Stimulated activated CD8-positive, alpha-beta memory T cell treated with anti-CD3 and anti-CD28 coated beads, Interleukin-7, amount 100 ng/mL, for 48 hours (primary cell): ENCODE data around the gene SOX11.

ENCODE experiments used
- DNase-seq, 2 donors: peaks; one replicate each; pipeline ENCODE4 v3.0.0-alpha.2; 2020; ENCODE audit warnings: low read depth in 1 of 2; ENCODE audit errors: extremely low read depth in 1 of 2

Gene SOX11

DNA sequence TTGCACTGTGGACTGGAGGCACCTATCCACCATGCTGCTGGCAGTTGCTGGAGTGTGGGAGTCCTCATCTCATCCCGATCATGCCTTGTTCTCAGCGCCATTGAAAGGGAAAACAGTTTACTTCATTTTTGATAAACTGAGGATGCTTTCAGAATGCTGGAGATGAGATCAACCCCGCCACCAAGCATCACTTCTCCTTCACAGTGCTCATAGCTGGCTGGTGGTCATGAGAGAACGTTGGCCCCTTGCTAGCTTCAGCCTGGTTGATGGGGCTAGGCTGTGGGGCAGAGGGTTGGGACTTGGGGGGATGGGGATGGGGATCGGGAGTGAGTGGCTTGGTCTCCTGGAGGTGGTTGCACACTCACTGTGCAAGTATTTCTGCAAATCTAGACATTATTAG lies 30.1 kb downstream of the SOX11 start:
- DNase-seq, result no peak

- DNase-seq, result no peak
Measured at GRCh38 chr2:5723791-5724735, 31.9 kb downstream of the SOX11 start.

- no peak for DNase-seq
Measured at GRCh38 chr2:5725072-5725471, 32.9 kb downstream of the SOX11 start.

DNA sequence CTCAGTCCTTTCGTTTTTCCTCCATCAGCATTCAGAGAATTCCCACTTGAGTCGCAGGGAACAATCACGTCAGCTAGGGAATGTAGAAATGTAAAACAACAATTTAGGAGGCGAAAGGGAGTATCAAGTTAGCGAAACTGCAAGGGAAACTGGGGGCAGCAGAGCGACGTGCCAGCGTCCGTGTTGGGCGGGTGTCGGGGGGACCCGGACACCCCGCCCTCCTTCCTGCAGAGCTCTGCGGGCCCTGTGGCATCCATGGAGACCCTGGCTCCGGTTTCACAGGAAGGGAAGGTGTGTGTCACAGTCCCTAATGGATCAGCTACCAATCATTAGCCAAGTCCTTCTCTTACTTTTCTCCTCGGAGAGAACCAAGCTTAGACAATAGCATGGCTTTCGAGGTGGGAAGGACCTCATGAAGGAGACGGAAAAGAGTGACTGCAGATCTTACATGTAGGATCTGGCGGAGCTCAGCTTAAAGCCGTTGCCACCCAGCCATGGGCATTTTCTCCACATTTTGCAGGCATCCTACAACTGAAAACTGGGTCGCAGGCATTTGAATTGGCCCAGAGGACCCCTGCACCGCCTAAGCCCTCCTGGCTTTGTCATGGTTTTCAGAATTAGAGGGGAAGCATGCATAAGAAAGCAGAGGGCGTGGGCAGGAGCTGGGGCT lies 33.7 kb downstream of the SOX11 start:
- DNase-seq, result no peak

- no peak for DNase-seq
Measured at GRCh38 chr2:5727235-5727634, 35.1 kb downstream of the SOX11 start.

DNA sequence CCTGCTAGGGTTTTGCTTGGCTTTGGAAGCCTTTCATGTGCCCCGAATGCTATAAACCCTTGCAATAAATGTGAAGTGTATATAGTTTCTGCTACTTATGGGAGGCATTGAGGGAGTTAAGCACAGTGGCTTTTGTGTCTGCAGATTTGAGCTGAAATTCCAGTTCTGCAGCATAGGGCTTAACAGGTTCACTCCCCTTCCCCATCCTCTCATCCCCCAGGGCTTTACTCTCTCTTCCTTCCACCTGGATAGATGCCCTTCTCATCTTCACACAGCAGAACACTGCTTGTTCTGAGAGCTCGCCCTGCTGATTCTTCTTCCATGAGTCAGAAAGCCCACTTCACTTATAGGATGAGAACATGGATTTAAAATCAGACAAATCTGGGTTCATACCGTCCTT lies 37.2 kb downstream of the SOX11 start:
- DNase-seq, result no peak

GRCh38 chr2:5730386-5730785 lies 38.2 kb downstream of the SOX11 start:
- DNase-seq, result no peak

DNA sequence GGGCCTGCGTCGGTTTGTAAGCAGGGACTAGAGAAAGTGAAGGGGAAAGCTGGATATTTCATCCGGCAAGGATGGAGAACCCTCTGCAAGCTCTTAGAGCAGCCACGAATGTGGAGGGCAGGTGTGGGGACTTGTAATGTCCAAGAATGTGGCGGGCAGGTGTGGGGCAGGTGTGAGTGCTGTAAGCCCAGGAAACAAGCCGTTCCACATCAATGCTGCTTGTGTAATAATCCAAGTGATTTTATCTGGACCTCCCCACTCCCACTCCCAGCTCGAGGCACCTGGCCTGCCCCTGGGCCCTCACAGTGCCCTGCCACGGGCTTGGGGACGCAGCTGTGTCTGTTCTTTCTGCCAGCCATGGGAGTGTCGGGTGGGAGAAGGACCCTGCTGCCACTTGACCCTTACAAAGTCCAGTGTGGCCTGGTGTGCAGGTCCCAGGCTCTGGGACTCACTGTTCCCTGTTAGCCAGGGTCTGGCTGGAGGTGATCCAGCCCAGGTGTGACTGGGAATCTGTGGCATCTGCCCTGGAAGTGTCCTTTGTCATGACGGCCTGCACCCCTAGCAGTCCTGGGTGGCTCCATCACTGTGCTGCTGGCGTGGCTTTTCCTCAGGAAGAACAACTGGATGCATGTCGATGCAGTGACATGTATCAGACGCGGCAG lies 42.8 kb downstream of the SOX11 start:
- DNase-seq, result no peak

- no peak for DNase-seq
Measured at GRCh38 chr2:5735521-5735861, 43.3 kb downstream of the SOX11 start.

DNA sequence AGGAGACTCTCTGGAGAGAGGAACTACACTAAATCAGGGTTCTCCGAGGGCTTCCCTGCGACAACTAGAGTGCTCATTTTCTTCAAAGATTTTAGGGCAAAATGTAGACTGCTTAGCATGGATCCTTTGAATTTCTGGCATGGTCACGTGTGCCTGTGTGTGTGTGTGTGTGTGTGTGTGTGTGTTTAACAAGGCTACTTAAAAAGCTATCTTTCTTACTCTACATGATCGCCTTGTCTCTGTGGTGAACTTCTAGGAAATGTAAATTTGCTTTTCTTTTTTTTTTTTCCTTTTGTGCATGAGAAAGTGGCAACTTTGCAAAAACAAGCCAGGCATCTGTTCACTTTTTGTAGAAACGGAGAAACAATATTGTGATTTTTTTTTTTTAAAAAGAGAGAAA lies 43.9 kb downstream of the SOX11 start:
- DNase-seq, result no peak

DNA sequence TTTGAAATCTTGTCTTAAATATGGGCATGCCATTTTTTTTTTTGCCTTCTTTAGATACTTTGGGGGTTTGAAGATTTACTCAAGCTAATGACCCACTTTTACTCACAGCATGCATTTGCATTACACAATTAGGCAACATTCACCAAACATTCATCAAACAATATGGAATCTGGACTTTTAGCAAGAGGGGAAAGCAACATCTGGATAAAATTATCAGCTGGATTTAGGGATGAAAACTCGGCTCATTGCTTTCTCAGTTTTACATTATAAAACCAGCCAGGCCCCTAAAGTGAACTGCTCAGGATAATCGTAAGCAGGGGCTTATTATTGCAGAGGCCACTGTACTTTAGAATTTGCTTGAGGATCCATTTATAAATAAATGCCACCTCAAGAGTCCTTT lies 44.7 kb downstream of the SOX11 start:
- no peak for DNase-seq

- no peak for DNase-seq
Measured at GRCh38 chr2:5740053-5740452, 47.9 kb downstream of the SOX11 start.

- DNase-seq, result no peak
Measured at GRCh38 chr2:5740817-5741216, 48.6 kb downstream of the SOX11 start.

DNA sequence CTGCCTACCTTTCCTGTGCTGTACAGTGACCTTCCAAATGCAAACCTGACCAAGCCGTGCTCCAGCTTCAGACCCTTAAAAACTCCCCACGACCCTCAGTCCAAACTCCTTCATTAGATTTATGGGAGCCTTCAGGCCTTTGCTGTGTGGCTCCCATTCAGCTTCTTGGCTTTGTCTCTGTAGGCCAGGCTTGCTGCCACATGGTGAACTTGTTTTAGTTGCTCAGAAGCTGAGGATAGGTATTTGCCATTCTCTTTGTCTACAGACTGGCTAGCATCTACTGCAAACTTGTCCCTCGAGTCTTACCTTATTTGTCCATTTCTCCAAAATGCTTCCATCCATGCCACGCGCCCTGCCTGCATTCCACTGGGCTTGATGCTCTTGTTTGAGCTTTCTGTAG lies 49.1 kb downstream of the SOX11 start:
- no peak for DNase-seq

DNA sequence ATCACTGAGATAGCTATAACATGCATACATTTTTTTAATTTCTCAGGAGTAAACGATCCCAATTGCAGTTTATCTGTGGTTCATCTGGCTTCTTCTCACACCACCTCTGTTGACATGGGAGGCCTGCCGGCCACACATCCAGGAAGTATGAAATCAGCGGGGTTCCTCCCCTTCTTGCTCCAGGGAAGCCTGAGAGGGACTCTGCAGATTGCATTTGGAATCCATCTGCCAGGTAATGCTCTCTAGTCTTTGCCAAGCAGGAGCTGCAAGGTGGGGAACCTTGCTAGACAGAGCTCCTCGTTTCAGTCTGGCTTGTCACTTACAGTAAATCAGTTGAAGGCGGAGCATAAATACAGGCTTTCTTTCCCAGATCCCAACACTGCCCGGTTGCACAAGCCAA lies 49.9 kb downstream of the SOX11 start:
- DNase-seq, result no peak

GRCh38 chr2:5748391-5748790 lies 56.2 kb downstream of the SOX11 start:
- no peak for DNase-seq

DNA sequence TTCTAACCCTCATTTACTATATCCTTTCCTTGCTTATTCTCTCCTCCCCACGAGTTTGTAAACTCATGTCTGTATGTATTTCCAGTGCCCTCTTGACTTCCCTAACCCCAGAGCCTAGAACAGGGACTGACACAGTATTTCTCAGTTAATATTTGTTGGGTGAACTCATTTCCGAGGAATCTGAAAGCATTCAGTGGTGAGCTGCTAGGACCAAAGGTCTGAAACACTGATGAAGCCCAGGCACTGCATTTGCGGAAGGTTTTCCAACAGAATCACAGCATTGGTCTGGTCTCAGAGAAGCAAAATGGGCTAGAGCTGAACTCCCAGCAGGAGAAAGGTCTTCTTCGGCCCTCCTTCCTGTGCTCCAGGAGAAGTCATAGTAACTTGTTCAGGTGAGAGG lies 56.8 kb downstream of the SOX11 start:
- no peak for DNase-seq

DNA sequence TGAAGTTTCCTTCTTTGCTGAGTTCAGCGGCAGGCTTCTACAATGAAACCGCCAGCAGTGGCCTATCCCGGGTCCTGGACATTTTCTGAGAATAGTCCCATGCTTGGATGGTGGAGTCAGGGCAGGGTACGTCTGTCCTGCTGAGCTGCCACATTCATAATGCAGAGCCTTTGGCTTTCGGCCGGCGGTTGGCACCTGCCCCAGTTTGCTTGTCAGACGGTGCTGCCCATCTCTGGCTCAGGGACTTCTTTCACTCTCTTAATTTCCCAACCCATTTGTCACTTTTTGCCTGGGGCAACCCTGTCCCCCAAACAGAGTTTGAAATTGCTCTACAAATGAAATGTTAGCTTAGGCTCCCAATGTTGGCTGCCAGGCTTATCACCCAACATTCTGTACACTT lies 57.2 kb downstream of the SOX11 start:
- no peak for DNase-seq
